NCI-H1417 treated with DMSO at 0.1 percent for 48 hours (cell line): Measurements from ENCODE around the gene DNAH7.
"Not testable (repeated sequence)": the region's sequence is repeated elsewhere in the genome, so short reads cannot be mapped to it uniquely, and the experiment has no call there.

Experiments used
- DNase-seq: peaks from one replicate; lab custom pipeline; 2025; lab: John Stamatoyannopoulos, UW

DNAH7 gene

GRCh38 chr2:195967336-195967735 lies 101.3 kb downstream of the DNAH7 start:
- DNase-seq = no peak

GRCh38 chr2:195961873-195962272 lies 106.8 kb downstream of the DNAH7 start:
- no peak for DNase-seq

- no peak for DNase-seq
Observed at GRCh38 chr2:195959341-195959740, 109.3 kb downstream of the DNAH7 start.

- DNase-seq = no peak
Observed at GRCh38 chr2:195956725-195957124, 111.9 kb downstream of the DNAH7 start.

GRCh38 chr2:195945056-195945455 lies 123.6 kb downstream of the DNAH7 start:
- DNase-seq = no peak

- no peak for DNase-seq
Observed at GRCh38 chr2:195937176-195937575, 131.5 kb downstream of the DNAH7 start.

- DNase-seq = no peak
Observed at GRCh38 chr2:195934484-195934883, 134.2 kb downstream of the DNAH7 start.

GRCh38 chr2:195929531-195929930 lies 139.1 kb downstream of the DNAH7 start:
- DNase-seq = no peak

- no peak for DNase-seq
Observed at GRCh38 chr2:195925120-195925519, 143.5 kb downstream of the DNAH7 start.

GRCh38 chr2:195923889-195924288 lies 144.7 kb downstream of the DNAH7 start:
- DNase-seq = no peak

- DNase-seq = not testable (repeated sequence)
Observed at GRCh38 chr2:195917021-195917600, 151.5 kb downstream of the DNAH7 start.

GRCh38 chr2:195912079-195912478 lies 156.6 kb downstream of the DNAH7 start:
- no peak for DNase-seq

GRCh38 chr2:195910570-195910969 lies 158.1 kb downstream of the DNAH7 start:
- no peak for DNase-seq

GRCh38 chr2:195909926-195910325 lies 158.7 kb downstream of the DNAH7 start:
- DNase-seq = no peak

GRCh38 chr2:195907474-195907873 lies 161.2 kb downstream of the DNAH7 start:
- DNase-seq = no peak

GRCh38 chr2:195903956-195904355 lies 164.7 kb downstream of the DNAH7 start:
- DNase-seq = no peak

GRCh38 chr2:195902857-195903256 lies 165.8 kb downstream of the DNAH7 start:
- no peak for DNase-seq

- no peak for DNase-seq
Observed at GRCh38 chr2:195899226-195899625, 169.4 kb downstream of the DNAH7 start.

- DNase-seq = no peak
Observed at GRCh38 chr2:195898505-195899191, 170.0 kb downstream of the DNAH7 start.

- DNase-seq = no peak
Observed at GRCh38 chr2:195891081-195891480, 177.6 kb downstream of the DNAH7 start.

GRCh38 chr2:195879153-195879552 lies 189.5 kb downstream of the DNAH7 start:
- DNase-seq = no peak

- DNase-seq = no peak
Observed at GRCh38 chr2:195871326-195871725, 197.3 kb downstream of the DNAH7 start.

GRCh38 chr2:195864316-195864715 lies 204.3 kb downstream of the DNAH7 start:
- DNase-seq = no peak

GRCh38 chr2:195863564-195863963 lies 205.1 kb downstream of the DNAH7 start:
- DNase-seq = no peak
